Peyer's patch (tissue), 4 donors: ENCODE measurements around the gene BST1. TPM values are rescaled to one million over a fixed set of nuclear protein-coding genes. Genes with fewer than 3 reads are reported as not detected.

Experiments used
- DNase-seq, 3 donors: peaks; one replicate each; pipeline ENCODE4 v3.0.0-alpha.2; 2017 to 2019
- H3K27ac ChIP-seq, 4 donors: fragments of 200-600 bp; sonication (generic); one replicate each; pipeline ENCODE4 v1.5.1; 2016 to 2019
- H3K27me3 ChIP-seq, 2 donors: fragments of 200-600 bp; sonication (generic); one replicate each; pipeline ENCODE4 v1.5.1; 2019
- H3K36me3 ChIP-seq, 3 donors: fragments of 200-600 bp; sonication (generic); one replicate each; pipeline ENCODE4 v1.5.1; 2016 to 2019
- H3K4me1 ChIP-seq, 4 donors: fragments of 200-600 bp; sonication (generic); one replicate each; pipeline ENCODE4 v1.5.1; 2016 to 2019
- H3K4me3 ChIP-seq, 4 donors: fragments of 200-600 bp; sonication (generic); 1 replicate in 3 of 4; 2 replicates in 1 of 4; pipeline ENCODE4 v1.5.1; 2016 to 2019; ENCODE audit warnings: mild to moderate bottlenecking in 1 of 4
- H3K9me3 ChIP-seq, 4 donors: fragments of 200-600 bp; sonication (generic); one replicate each; pipeline ENCODE4 v1.5.1; 2016 to 2019; ENCODE audit warnings: mild to moderate bottlenecking in 1 of 4
- POLR2A ChIP-seq, 2 donors: fragments of 450-650 bp; IDR thresholded peaks; one replicate each; pipeline ENCODE4 v1.5.1; 2017; ENCODE audit warnings: antibody characterized with exemption in 2 of 2, mild to moderate bottlenecking in 2 of 2, moderate library complexity in 2 of 2
- total RNA-seq, 4 donors: library from RNA; depleted of rRNA; stranded (reverse); fragments of >200 nt; gene quantifications; one replicate each; pipeline ENCODE4 v1.1.0, GENCODE V29; 2016
- TF ChIP-seq, protein P1 (sequence below), 6 experiments: fragments of 450-650 bp in 4 of 6; fragments of 200-600 bp in 2 of 6; sonication (generic) in 1 of 6; IDR thresholded peaks; one replicate each; pipeline ENCODE4 v1.5.1; 2017 to 2019; ENCODE audit warnings: antibody characterized with exemption in 6 of 6, mild to moderate bottlenecking in 3 of 6, moderate library complexity in 1 of 6

BST1 gene
- total RNA-seq, 4 donors from 2014 or later: 7.4 to 62.5 (median 40.2) TPM

DNA sequence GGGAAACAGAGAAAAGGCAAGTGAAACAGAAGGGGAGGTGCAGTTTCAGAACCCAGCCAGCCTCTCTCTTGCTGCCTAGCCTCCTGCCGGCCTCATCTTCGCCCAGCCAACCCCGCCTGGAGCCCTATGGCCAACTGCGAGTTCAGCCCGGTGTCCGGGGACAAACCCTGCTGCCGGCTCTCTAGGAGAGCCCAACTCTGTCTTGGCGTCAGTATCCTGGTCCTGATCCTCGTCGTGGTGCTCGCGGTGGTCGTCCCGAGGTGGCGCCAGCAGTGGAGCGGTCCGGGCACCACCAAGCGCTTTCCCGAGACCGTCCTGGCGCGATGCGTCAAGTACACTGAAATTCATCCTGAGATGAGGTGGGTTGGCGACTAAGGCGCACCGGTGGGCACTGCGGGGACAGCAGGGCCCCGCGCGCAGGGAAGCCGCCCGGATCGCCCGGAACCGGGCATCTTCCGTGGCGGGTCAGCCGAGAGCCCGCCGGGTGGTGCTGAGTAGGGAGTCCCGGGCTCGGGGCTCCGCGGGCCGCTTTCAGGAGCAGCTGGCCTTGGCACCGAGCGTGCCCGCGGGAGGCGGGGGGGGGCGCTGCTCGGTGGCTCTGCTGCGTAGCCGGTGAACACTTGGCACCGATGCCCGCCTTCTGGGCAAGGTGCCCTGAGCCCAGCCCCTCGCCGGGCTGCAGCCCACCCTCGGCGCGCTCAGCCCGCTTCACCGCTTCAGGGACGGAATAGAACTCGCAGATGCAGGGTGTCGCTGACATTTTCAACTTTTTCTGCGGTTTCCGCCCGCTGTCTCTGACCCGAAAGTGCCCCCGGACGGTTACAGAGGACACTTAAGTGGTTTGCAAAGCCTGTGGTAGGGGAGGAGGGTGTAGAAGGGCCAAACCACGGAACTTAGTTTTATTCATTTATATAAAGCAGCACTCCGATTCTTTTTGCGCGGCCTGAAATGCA lies 75.7 kb downstream of the BST1 start, which contains the start of gene CD38:
Gene CD38, plus strand, starts transcription at position 40 of the 953 bp plus-strand sequence. Its CDS starts 87 bp downstream, at position 127.
- peak; percentile 61 to 81 (median 81) for DNase-seq
- H3K27ac ChIP-seq: peak within 1 kb of the TSS; percentile 41 to 88 (median 60)

DNA sequence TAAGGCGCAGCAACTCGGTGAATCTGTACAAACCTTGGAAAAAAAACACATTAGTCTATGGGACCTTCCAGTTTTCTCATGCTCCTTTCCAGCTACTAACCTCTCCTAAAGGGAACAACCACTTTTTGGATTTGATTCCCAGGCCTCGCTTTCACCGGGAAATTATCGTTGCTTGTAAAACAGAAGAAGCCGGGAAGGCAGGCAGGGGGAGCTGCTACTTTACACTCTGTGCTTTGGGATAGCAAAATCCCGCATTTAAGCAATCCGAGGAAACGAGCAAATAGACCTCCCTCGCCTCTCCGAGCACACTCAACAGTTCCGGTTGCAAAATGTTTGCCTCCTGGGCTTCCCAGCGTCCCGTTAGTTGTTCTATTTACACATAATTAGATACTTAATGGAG lies 76.4 kb downstream of the BST1 start:
- peak in 2 of 3 donors; percentile 42 to 65 for DNase-seq
- H3K9me3 ChIP-seq: no peaks in the 10 kb centered on the region
- no peaks in the 10 kb centered on the region for H3K27me3 ChIP-seq
- no peak for TF ChIP-seq POLR2A (IDR thresholded peaks at IDR 0.05)
- TF ChIP-seq, protein P1, sequence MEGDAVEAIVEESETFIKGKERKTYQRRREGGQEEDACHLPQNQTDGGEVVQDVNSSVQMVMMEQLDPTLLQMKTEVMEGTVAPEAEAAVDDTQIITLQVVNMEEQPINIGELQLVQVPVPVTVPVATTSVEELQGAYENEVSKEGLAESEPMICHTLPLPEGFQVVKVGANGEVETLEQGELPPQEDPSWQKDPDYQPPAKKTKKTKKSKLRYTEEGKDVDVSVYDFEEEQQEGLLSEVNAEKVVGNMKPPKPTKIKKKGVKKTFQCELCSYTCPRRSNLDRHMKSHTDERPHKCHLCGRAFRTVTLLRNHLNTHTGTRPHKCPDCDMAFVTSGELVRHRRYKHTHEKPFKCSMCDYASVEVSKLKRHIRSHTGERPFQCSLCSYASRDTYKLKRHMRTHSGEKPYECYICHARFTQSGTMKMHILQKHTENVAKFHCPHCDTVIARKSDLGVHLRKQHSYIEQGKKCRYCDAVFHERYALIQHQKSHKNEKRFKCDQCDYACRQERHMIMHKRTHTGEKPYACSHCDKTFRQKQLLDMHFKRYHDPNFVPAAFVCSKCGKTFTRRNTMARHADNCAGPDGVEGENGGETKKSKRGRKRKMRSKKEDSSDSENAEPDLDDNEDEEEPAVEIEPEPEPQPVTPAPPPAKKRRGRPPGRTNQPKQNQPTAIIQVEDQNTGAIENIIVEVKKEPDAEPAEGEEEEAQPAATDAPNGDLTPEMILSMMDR (IDR thresholded peaks at IDR 0.05): peak in 3 of 6 experiments; percentile 18 to 23 (median 19)
- H3K27ac ChIP-seq: peak overlapping the region in 3 of 4 donors; percentile 50 to 88 (median 56)
- peaks cover 0 to 9% (median 3%) of the 10 kb centered on the region in 4 donors for H3K4me1 ChIP-seq
- peak overlapping the region; percentile 55 to 68 (median 60) for H3K4me3 ChIP-seq
- no peaks in the 10 kb centered on the region for H3K36me3 ChIP-seq

More for the DNA sequence above, 75.7 kb downstream of the BST1 start, which contains the start of gene CD38:
- H3K4me1 ChIP-seq: peaks cover 0 to 6% (median 2%) of the 10 kb centered on the region in 4 donors
- H3K36me3 ChIP-seq: no peaks in the 10 kb centered on the region
- peak within 1 kb of the TSS; percentile 55 to 68 (median 60) for H3K4me3 ChIP-seq
- no peaks in the 10 kb centered on the region for H3K27me3 ChIP-seq
- H3K9me3 ChIP-seq: no peaks in the 10 kb centered on the region
- TF ChIP-seq, protein P1 (IDR thresholded peaks at IDR 0.05): no peak
- TF ChIP-seq POLR2A (IDR thresholded peaks at IDR 0.05): no peak

DNA sequence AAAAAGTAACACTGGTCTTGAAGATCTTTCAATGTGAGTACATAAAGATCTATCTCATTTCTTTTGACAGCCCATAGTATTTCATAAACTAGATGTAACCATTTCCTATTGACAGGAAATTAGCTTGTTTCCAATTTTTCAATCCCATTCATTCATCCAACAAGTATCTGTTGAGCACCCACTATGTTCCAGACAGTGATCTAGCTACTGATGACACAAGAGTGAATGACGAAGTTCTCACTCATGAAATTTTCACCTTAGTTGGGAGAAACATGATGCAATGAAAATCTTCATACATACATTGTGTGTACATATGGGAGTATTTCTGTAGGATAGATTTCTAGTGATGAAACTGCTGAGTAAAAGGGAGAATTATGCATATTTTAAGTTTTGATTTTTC lies 76.9 kb downstream of the BST1 start:
- Histone ChIP-seq H3K4me3 (peak overlapping the region in 2 of 4 donors; percentile 55 to 68), H3K27ac (peak overlapping the region in 1 of 4 donors; percentile 88)
- TF ChIP-seq, protein P1 (IDR thresholded peaks at IDR 0.05): no peak
- no peak for TF ChIP-seq POLR2A (IDR thresholded peaks at IDR 0.05)

DNA sequence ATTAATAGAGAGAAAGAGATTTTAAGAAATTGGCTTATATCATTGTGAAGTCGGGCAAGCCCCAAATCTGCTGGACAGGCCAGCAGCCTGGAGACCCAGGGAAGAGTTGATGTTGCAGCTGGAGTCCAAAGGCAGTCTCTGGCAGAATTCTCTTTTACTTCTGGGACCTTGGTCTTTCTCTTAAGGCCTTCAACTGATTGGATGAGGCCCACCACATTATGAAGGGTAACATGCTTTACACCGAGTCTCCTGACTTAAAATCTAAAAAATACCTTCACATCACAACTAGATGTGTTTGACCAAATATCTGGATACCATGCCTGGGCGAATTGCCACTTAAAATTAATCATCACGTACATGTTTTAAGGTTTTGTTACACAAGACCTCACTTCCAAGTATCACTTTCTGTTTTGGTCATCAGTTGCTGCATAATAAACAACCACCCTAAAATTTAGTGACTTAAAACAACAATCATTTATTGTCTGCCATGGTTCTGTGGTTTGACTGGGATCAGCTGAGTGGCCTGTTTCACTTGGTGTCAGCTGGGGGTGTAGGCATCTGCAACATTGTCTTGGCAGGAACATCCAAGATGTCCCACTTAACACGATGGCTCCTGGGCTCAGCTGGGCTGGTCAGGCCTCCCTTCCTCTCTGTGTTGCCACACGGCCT lies 78.7 kb downstream of the BST1 start:
- Histone ChIP-seq H3K36me3 (no peaks in the 10 kb centered on the region), H3K27me3 (no peaks in the 10 kb centered on the region), H3K4me3 (no peak overlapping the region), H3K4me1 (peaks cover 0 to 9% (median 3%) of the 10 kb centered on the region in 4 donors), H3K9me3 (no peaks in the 10 kb centered on the region), H3K27ac (no peak overlapping the region)
- DNase-seq: no peak
- no peak for TF ChIP-seq POLR2A (IDR thresholded peaks at IDR 0.05)
- TF ChIP-seq, protein P1 (IDR thresholded peaks at IDR 0.05): no peak

More for the DNA sequence above, 76.9 kb downstream of the BST1 start:
- peaks cover 0 to 9% (median 3%) of the 10 kb centered on the region in 4 donors for H3K4me1 ChIP-seq
- H3K36me3 ChIP-seq: no peaks in the 10 kb centered on the region
- no peaks in the 10 kb centered on the region for H3K27me3 ChIP-seq
- no peaks in the 10 kb centered on the region for H3K9me3 ChIP-seq
- DNase-seq: no peak

Other genes with a start within 250 kb of the BST1 start
- gene CC2D2A, start 233.2 kb upstream of the BST1 start, total RNA-seq: 10 to 100 TPM in 1 of 4 donors, 1 to 10 TPM in 3; 7.3 to 45.4 (median 8.9) TPM
- gene FBXL5, start 47.7 kb upstream of the BST1 start, total RNA-seq: 100 to 1,000 TPM in 2 of 4 donors, 10 to 100 TPM in 2; 58.7 to 104 (median 99.4) TPM
- gene FAM200B, start 21.2 kb upstream of the BST1 start, total RNA-seq: 10 to 100 TPM; 15.1 to 59.4 (median 33.9) TPM
- 10 to 100 TPM in 1 of 4 donors, 1 to 10 TPM in 3; 2.1 to 19.0 (median 3.9) TPM for gene CD38, start 75.3 kb downstream of the BST1 start, total RNA-seq
- 1 to 10 TPM in 3 of 4 donors, not detected in 1; 4.0 to 9.3 (median 7.9) TPM for gene FGFBP1, start 235.7 kb downstream of the BST1 start, total RNA-seq